Trophoblast cell (in vitro differentiated cells and primary cell): ENCODE results near the gene BANF2.
"Not testable (repeated sequence)": the region's sequence is repeated elsewhere in the genome, so short reads cannot be mapped to it uniquely, and the experiment has no call there.

Experiments used
- DNase-seq, 2 donors: peaks; one replicate each; pipeline ENCODE4 v3.0.0-alpha.2; 2016
- H2AFZ ChIP-seq: 2 replicates; pipeline ENCODE4 v1.6.1; 2013; ENCODE audit warnings: low read length, moderate library complexity, mild to moderate bottlenecking; ENCODE audit not compliant: insufficient read depth, poor library complexity
- H2AK5ac ChIP-seq: 2 replicates; pipeline ENCODE4 v1.6.1; 2013; ENCODE audit warnings: mild to moderate bottlenecking, low read length
- H2BK120ac ChIP-seq: 2 replicates; pipeline ENCODE4 v1.6.1; 2013; ENCODE audit warnings: low read length, mild to moderate bottlenecking, moderate library complexity; ENCODE audit not compliant: insufficient read depth, poor library complexity
- H2BK12ac ChIP-seq: 2 replicates; pipeline ENCODE4 v1.6.1; 2013; ENCODE audit warnings: mild to moderate bottlenecking, low read length, moderate library complexity
- H2BK5ac ChIP-seq: 2 replicates; pipeline ENCODE4 v1.6.1; 2013; ENCODE audit warnings: low read length, low read depth, moderate library complexity, mild to moderate bottlenecking; ENCODE audit not compliant: poor library complexity
- H3K14ac ChIP-seq: 2 replicates; pipeline ENCODE4 v1.6.1; 2013; ENCODE audit warnings: mild to moderate bottlenecking, low read length
- H3K18ac ChIP-seq: 2 replicates; pipeline ENCODE4 v1.6.1; 2013; ENCODE audit warnings: mild to moderate bottlenecking, low read length
- H3K23ac ChIP-seq: 2 replicates; pipeline ENCODE4 v1.6.1; 2013; ENCODE audit warnings: low read length
- H3K27ac ChIP-seq: 2 replicates; pipeline ENCODE4 v1.5.1; 2013; ENCODE audit warnings: low read depth, mild to moderate bottlenecking, inconsistent platforms, low read length, moderate library complexity
- H3K27me3 ChIP-seq: 2 replicates; pipeline ENCODE4 v1.6.1; 2013; ENCODE audit warnings: inconsistent platforms, mild to moderate bottlenecking, low read length, moderate library complexity; ENCODE audit not compliant: insufficient read depth
- H3K36me3 ChIP-seq, 2 experiments: 1 replicate in 1 of 2; 2 replicates in 1 of 2; pipeline ENCODE4 v1.6.1; 2013; ENCODE audit warnings: low read length in 2 of 2, mild to moderate bottlenecking in 2 of 2, moderate library complexity in 1 of 2; ENCODE audit not compliant: insufficient read depth in 2 of 2, control insufficient read depth in 1 of 2
- H3K4ac ChIP-seq: 2 replicates; pipeline ENCODE4 v1.6.1; 2013; ENCODE audit warnings: low read depth, mild to moderate bottlenecking, low read length, moderate library complexity
- H3K4me1 ChIP-seq, 2 experiments: 1 replicate in 1 of 2; 2 replicates in 1 of 2; pipeline ENCODE4 v1.6.1; 2013; ENCODE audit warnings: low read length in 2 of 2, mild to moderate bottlenecking in 2 of 2, moderate library complexity in 1 of 2; ENCODE audit not compliant: insufficient read depth in 2 of 2, control insufficient read depth in 1 of 2
- H3K4me2 ChIP-seq: 2 replicates; pipeline ENCODE4 v1.6.1; 2013; ENCODE audit warnings: inconsistent platforms, mild to moderate bottlenecking, low read length, moderate library complexity
- H3K4me3 ChIP-seq: 2 replicates; pipeline ENCODE4 v1.5.1; 2013; ENCODE audit warnings: mild to moderate bottlenecking, low read depth, low read length, inconsistent platforms
- H3K79me1 ChIP-seq: one replicate; pipeline ENCODE4 v1.6.1; 2013; ENCODE audit warnings: low read length
- H3K79me2 ChIP-seq: 2 replicates; pipeline ENCODE4 v1.6.1; 2013; ENCODE audit warnings: low read length, mild to moderate bottlenecking; ENCODE audit not compliant: control insufficient read depth, insufficient read depth, poor library complexity
- H3K9ac ChIP-seq: 2 replicates; pipeline ENCODE4 v1.6.1; 2013; ENCODE audit warnings: mild to moderate bottlenecking, low read length
- H3K9me3 ChIP-seq: 2 replicates; pipeline ENCODE4 v1.6.1; 2013; ENCODE audit warnings: low read depth, mild to moderate bottlenecking, control low read depth, inconsistent platforms, low read length; ENCODE audit not compliant: insufficient read depth
- H4K12ac ChIP-seq: 2 replicates; pipeline ENCODE4 v1.6.1; 2013; ENCODE audit warnings: low read depth, mild to moderate bottlenecking, low read length, moderate library complexity
- H4K8ac ChIP-seq: 2 replicates; pipeline ENCODE4 v1.6.1; 2013; ENCODE audit warnings: low read depth, mild to moderate bottlenecking, low read length, moderate library complexity
- H4K91ac ChIP-seq: one replicate; pipeline ENCODE4 v1.6.1; 2013; ENCODE audit warnings: low read depth, mild to moderate bottlenecking, low read length, moderate library complexity
- WGBS: extraction: QIAGEN DNeasy Blood & Tissue Kit; methylation state at CpG from one replicate; pipeline ENCODE4 v1.1.7; 2013; ENCODE audit warnings: missing lambda C conversion rate; ENCODE audit not compliant: insufficient read length, insufficient coverage; ENCODE audit errors: extremely low coverage; 5-methylcytosine and 5-hydroxymethylcytosine counted together

The BANF2 gene

GRCh38 chr20:17767624-17768023, 67.9 kb downstream of the BANF2 start:
- Histone ChIP-seq H3K9me3 (peaks cover 2% of the 10 kb centered on the region), H2BK5ac (no peak overlapping the region), H3K4me2 (no peak overlapping the region), H4K91ac (no peak overlapping the region), H3K23ac (no peak overlapping the region), H4K8ac (no peak overlapping the region), H3K4ac (no peak overlapping the region), H3K27ac (no peak overlapping the region), H2AK5ac (no peak overlapping the region), H3K27me3 (no peaks in the 10 kb centered on the region), H2BK120ac (no peak overlapping the region), H2BK12ac (peak overlapping the region; percentile 5), H3K36me3 (no peaks in the 10 kb centered on the region), H3K79me1 (peaks cover 21% of the 10 kb centered on the region), H3K4me3 (no peak overlapping the region), H3K79me2 (no peaks in the 10 kb centered on the region), H3K18ac (no peak overlapping the region), H2AFZ (no peak overlapping the region), H3K4me1 (peaks cover 21 to 24% of the 10 kb centered on the region in 2 experiments), H4K12ac (no peak overlapping the region), H3K9ac (peak overlapping the region; percentile 4), H3K14ac (no peak overlapping the region)
- DNase-seq: no peak
- WGBS: no CpG with 5 or more reads among the region's 2 CpGs

- WGBS: no CpG with 5 or more reads among the region's 2 CpGs
- H3K18ac ChIP-seq: no peak overlapping the region
Observed at GRCh38 chr20:17768271-17768670, 68.5 kb downstream of the BANF2 start.

DNA sequence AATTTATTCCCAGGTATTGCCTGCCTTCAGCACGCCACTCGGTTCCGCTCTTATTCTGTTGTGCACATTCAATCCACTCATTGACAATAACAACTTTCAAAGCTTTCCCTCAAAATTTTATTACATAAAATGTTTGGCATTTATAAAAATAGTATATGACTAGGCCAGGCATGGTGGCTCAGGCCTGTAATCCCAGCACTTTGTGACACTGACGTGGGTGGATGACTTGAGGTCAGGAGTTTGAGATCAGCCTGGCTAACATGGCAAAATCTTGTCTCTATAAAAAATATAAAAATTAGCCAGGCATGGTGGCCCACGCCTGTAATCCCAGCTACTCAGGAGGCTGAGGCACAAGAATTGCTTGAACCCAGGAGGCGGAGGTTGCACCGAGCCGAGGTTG, 70.0 kb downstream of the BANF2 start:
- H3K23ac ChIP-seq, H3K36me3 ChIP-seq, H2BK5ac ChIP-seq, H3K9ac ChIP-seq, DNase-seq, H3K27me3 ChIP-seq, H2BK120ac ChIP-seq, H2BK12ac ChIP-seq, H3K79me2 ChIP-seq, H3K4ac ChIP-seq, H3K4me2 ChIP-seq, H3K79me1 ChIP-seq, H3K27ac ChIP-seq, H3K9me3 ChIP-seq, H2AFZ ChIP-seq, H2AK5ac ChIP-seq, H4K12ac ChIP-seq, H4K91ac ChIP-seq, H4K8ac ChIP-seq, H3K14ac ChIP-seq, H3K18ac ChIP-seq, H3K4me3 ChIP-seq: not testable (repeated sequence)
- peaks cover 10 to 11% of the 10 kb centered on the region in 2 experiments for H3K4me1 ChIP-seq
- WGBS: no CpG with 5 or more reads among the region's 8 CpGs

More at GRCh38 chr20:17768271-17768670, 68.5 kb downstream of the BANF2 start:
- Histone ChIP-seq H3K23ac (no peak overlapping the region), H3K27me3 (no peaks in the 10 kb centered on the region), H4K12ac (no peak overlapping the region), H3K14ac (no peak overlapping the region), H4K8ac (no peak overlapping the region), H2BK5ac (no peak overlapping the region), H3K4me3 (no peak overlapping the region), H3K4ac (no peak overlapping the region), H3K79me2 (no peaks in the 10 kb centered on the region), H3K27ac (no peak overlapping the region), H3K4me2 (no peak overlapping the region), H3K36me3 (no peaks in the 10 kb centered on the region), H4K91ac (no peak overlapping the region), H3K9ac (no peak overlapping the region), H2BK12ac (peak overlapping the region; percentile 19), H3K4me1 (peaks cover 19% of the 10 kb centered on the region in 2 experiments), H2AK5ac (no peak overlapping the region), H3K9me3 (peaks cover 2% of the 10 kb centered on the region), H3K79me1 (peaks cover 17% of the 10 kb centered on the region), H2BK120ac (no peak overlapping the region), H2AFZ (no peak overlapping the region)
- no peak for DNase-seq

- H3K18ac ChIP-seq: no peak overlapping the region
- H4K91ac ChIP-seq: peak overlapping the region; percentile 77
- no peaks in the 10 kb centered on the region for H3K79me2 ChIP-seq
- peak overlapping the region; percentile 11 for H3K14ac ChIP-seq
- no peaks in the 10 kb centered on the region for H3K36me3 ChIP-seq
- peak overlapping the region; percentile 11 for H3K4me2 ChIP-seq
- H2BK5ac ChIP-seq: peak overlapping the region; percentile 4
- no CpG with 5 or more reads among the region's 19 CpGs for WGBS
- H2BK120ac ChIP-seq: peak overlapping the region; percentile 48
- H3K23ac ChIP-seq: no peak overlapping the region
- no peak overlapping the region for H3K4me3 ChIP-seq
- no peaks in the 10 kb centered on the region for H3K9me3 ChIP-seq
- no peak overlapping the region for H2AK5ac ChIP-seq
- H3K4ac ChIP-seq: no peak overlapping the region
- H2AFZ ChIP-seq: no peak overlapping the region
- H3K79me1 ChIP-seq: peaks cover 4% of the 10 kb centered on the region
- no peak overlapping the region for H4K12ac ChIP-seq
- DNase-seq: peak; percentile 42 to 44
- peaks cover 4 to 5% of the 10 kb centered on the region in 2 experiments for H3K4me1 ChIP-seq
- H3K9ac ChIP-seq: no peak overlapping the region
- peak overlapping the region; percentile 34 for H2BK12ac ChIP-seq
- no peak overlapping the region for H4K8ac ChIP-seq
- peak overlapping the region; percentile 44 for H3K27ac ChIP-seq
- no peaks in the 10 kb centered on the region for H3K27me3 ChIP-seq
Observed at GRCh38 chr20:17771206-17772004, 71.6 kb downstream of the BANF2 start.
